Measurements from ENCODE around the gene SLC29A1.
"Not testable (repeated sequence)": the region's sequence is repeated elsewhere in the genome, so short reads cannot be mapped to it uniquely, and the experiment has no call there.

The SLC29A1 gene

GRCh38 chr6:44196351-44196750 lies 27.0 kb upstream of the SLC29A1 start:
- DNase-seq, result not testable (repeated sequence)

DNA sequence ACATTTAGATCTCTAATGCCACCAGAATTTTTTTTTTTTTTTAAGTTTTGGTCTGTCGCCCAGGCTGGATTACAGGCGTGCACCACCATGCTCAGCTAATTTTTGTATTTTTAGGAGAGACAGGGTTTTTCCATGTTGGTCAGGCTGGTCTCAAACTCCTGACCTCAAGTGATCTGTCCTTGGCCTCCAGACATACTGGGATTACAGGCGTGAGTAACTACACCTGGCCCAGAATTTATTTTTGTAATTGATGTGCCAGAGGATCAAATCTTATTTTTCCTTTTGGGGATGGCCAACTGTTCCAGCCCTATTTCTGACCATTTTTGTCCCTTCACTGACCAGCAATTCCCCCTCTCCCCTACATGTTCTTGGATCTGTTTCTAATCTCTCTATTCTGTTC lies 24.7 kb upstream of the SLC29A1 start:
- DNase-seq, result no peak

DNA sequence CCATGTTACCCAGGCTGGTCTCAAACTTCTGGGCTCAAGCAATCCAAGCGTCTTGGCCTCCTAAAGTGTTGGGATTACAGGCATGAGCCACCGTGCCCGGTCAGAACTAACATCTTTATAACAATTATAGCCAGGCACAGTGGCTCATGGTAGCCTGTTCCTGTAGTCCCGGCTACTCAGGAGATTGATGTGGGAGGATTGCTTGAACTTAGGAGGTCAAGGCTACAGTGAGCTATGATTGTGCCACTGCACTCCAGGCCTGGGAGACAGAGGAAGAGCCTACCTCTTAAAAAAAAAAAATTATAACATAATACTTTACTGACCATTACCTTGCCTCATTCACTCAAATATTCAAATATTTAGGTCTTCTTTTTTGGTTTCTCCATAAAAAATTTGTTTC lies 23.5 kb upstream of the SLC29A1 start:
- DNase-seq, result no peak

DNA sequence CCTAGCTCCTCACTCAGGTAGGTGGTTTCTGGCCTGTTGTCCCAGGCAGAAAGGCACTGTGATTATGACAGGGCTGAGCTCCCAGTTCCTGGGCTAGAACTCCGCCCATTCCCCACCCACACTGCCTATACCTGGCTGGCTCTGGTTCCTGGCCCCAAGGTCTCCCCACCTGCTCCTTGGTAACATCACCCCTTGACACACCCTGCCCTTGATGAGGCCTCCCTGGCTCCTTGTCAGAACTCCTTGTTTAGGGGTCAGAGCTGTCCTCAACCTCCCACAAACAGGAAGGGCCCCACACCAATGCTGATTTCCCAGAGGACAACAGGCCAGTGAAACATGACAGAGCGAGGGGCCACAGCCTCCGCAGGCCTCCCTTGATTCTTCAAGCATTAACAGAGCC lies 22.2 kb upstream of the SLC29A1 start:
- DNase-seq, result no peak

DNA sequence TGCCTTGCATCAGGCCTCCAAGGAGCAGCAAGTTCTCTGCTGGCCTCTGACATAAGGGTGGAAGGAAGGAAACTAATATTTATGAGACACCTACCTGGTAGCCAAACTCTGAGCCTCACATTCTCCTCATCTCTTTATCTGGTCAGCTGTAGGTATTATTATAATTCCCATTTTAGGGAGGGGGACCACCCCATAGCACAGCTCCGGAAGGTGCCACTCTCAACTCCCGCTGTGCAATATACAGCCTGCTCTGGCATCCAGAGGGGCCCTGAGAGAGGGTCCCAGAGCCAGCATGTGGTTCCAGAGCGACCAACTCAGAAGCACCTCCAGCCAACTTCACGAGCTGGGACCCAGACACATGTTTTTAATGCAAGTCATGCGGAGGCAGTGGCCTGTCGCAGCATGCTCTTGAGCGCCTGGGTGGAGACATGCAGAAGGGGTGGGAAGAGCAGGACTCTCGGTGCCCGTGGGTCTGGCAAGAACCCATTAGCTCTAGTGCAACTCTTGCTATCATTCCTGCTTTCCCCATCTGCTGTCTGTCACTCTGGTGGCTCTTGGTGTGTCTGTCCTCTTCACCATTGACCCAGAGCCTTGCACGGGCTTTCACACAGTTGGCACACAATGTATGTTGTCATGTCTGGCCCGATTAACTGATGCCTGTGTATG lies 21.6 kb upstream of the SLC29A1 start:
- DNase-seq, result no peak

DNA sequence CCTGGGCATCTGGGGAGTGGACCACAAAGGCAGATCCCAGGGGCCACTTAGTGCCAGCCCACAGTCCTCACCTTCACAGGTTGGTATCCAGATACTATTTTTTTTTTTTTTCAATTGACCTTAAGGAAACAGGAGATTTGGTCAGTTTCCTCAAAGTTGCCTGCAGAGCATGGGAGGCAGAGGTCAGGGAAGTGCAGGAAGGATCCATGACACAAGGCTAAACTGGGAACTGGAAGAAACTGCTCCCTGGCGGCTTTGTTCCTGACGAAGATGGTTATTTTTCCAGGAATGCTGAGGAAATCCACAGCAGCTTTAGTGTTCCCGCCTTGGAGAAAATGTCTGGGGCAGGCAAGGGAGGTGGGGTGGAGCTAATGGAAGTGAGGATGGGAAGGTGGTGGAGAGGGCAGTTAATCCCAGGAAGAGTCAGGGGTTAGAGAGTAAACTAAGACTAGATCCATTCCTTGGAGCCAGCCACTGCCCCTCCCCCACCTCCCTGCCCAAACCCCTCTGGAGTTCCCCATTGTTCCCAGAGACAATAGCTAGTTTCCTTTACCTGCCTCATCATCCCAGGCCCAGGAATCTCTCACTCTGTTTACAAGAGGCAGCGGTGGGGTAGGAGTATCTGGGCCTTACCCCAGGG lies 20.9 kb upstream of the SLC29A1 start:
- DNase-seq, result no peak

GRCh38 chr6:44202972-44203750 lies 20.2 kb upstream of the SLC29A1 start:
- no peak for DNase-seq

GRCh38 chr6:44203955-44204354 lies 19.4 kb upstream of the SLC29A1 start:
- DNase-seq, result no peak

DNA sequence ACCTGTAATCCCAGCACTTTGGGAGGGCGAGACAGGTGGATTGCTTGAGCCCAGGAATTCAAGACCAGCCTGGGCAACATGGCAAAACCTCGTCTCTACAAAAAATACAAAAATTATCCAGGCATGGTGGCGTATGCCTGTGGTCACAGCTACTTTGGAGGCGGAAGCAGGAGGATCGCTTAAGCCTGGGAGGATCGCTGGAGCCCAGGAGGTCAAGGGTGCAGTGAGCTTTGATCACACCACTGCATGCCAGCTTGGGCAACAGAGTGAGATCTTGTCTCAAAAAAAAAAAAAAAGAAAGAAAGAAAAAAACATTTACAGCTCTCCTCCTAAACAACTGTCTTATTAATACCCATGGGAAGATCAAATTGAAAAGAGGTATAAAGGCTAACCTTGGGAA lies 15.4 kb upstream of the SLC29A1 start:
- DNase-seq, result no peak

DNA sequence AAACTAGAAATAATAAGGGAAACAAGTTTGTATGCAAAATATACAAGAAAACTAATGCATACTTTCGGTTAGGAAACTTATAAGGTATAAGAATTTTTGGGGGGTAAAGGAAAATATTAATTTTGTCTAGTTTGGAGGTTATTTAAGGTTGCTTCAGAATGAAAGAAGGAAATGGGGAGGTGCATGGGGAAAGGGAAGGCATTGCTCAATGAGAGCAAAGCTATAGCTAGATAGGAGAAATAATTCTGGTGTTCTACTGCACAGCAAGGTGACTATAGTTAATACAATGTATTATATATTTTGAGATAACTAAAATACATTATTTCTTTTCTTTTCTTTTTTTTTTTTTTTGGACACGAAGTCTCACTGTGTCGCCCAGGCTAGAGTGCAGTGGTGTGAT lies 12.1 kb upstream of the SLC29A1 start:
- DNase-seq, result no peak

DNA sequence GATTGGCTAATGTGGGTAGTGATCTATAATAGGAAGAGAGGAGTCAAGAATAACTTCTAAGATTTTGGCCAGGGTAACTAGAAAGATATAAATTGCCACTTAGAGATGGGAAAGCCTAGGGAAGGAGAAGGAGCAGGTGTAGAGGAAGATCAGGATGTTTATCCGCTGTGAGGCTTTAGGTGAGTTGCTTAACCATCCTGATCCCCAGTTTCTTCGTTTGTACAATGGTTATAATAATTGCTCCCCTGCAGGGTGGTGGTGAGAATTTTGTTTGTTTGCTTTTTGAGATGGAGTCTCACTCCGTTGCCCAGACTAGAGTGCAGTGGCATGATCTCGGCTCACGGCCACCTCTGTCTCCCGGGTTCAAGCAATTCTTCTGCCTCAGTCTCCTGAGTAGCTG lies 9.1 kb upstream of the SLC29A1 start:
- no peak for DNase-seq

GRCh38 chr6:44216677-44217331 lies 6.6 kb upstream of the SLC29A1 start, which contains the start of gene MYMX:
Gene MYMX, plus strand, starts transcription at chr6:44216926. Its CDS starts 546 bp downstream, at chr6:44217472.
- DNase-seq, result no peak

- no peak for DNase-seq
Observed at GRCh38 chr6:44217332-44218143, 5.9 kb upstream of the SLC29A1 start.

DNA sequence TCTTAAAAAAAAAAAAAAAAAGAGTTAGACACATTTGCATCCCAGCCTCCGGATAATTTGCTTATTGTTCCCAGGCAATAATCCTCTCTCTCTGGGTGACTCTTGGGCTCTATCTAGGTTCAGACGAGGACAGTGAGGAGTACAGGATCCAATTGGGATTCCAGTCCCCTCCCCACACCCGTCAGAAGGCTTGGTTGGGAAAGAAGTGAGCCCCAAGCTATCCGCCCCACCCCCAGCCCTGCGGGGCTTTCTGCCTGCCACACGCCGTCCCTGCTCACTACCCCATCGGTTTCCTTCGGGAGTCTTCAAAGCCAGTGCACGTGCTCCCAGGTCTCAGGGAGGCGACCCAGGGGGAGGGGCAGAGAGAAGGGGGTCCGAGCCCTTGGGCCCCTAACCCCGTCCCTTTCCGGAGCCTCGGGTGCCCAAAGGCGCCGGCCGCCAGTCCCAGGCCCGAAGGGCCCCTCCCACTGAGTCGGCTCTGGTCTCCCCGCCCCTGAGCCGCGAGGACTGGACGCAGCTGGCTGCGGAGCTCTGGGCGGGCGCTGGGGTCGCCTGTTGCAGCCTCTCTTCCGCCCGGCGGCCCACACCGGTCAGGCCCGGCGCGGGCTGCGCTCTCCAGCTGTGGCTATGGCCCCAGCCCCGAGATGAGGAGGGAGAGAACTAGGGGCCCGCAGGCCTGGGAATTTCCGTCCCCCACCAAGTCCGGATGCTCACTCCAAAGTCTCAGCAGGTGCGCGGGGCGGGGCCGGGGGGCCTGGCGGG lies 4.2 kb upstream of the SLC29A1 start:
- DNase-seq, result no peak

- no peak for DNase-seq
Observed at GRCh38 chr6:44219815-44220784, 3.3 kb upstream of the SLC29A1 start.

DNA sequence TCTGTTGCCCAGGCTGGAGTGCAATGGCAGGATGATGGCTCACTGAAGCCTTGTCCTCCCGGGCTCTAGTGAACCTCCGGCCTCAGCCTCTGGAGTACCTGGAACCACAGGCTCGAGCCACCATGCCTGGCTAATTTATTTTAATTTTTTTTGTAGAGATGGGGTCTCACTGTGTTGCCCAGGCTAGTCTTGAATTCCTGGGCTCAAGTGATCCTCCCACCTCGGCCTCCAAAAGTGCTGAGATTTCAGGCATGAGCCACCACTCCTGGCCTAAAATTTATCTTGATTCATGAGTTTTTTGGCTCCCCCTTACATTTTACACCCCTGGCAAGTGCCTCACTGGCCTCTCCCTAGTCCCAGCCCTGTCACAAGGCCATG lies 2.5 kb upstream of the SLC29A1 start:
- no peak for DNase-seq

GRCh38 chr6:44221291-44221960 lies 2.0 kb upstream of the SLC29A1 start:
- peak; percentile 36 for DNase-seq

- DNase-seq, result no peak
Observed at GRCh38 chr6:44221961-44222335, 1.4 kb upstream of the SLC29A1 start.

DNA sequence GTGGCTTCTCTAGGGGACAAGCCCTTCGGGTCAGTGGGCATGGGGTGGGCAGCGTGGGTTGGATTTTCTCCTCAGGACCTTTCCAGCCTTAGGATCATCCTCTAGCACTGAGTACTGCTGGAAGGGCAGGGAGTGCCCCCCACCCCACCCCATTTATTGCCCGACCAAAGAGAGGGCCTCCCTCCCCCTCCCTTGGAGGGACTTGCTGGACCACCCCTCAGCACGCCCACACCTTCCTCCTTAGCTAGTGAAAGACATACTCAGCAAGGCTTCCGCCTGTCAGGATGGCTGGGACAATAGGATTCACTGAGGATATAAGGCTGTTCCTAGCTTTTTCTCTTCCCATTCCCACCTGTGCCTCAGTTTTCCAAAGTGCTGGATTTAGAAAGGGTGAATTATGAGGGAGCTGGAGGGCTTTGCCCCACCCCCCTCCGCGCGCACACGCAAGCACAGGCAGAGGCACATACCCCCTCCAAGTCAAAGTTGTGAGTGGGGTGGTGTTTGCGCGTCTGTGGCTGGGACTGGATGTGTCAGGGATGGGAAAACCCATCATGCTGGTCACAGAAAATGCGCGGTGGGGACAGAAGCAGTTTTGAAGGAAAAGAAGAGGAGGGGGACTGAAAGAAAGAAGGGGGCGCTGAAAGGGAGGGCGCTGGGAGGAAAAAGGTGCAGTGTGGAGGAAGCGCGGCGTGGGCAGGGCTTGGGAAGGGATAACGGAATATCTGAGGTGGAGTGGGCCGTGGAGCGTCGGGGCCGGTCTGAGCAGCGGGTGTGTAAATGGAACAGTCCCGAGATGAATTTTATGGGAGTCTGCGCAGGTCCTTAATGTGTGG lies 693 bp upstream of the SLC29A1 start:
- no peak for DNase-seq

Measured in GOT3 (cell line).